Measurements from ENCODE around the gene NEURL1.

DNA sequence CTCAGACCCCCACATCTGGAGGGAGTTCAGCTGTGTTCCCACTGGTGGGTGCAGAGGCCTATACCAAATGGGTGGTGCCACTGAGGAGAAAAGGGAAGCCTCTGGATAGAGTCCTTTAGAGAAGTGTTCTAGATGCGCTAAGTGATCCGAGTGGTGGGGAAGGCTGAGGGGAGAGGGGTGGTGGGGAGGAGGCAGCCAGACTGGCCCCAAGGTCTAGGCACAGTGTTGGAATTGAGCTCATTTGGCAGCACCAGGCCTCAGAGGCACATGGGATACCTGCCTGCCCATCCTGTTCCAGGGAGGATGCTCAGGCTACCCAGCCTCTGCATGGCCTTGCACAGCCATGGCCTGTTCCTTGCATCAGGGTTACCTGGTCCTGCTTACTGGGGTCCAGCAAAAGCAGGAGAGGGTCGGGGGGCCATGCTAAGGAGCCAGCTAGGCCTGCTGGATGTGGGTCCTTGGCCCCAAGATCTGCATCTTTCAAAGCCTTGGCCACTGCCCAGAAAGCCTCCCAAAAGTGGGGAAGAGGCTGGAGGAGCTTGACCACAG, 99.6 kb downstream of the NEURL1 start:
- TF ChIP-seq, protein P1, sequence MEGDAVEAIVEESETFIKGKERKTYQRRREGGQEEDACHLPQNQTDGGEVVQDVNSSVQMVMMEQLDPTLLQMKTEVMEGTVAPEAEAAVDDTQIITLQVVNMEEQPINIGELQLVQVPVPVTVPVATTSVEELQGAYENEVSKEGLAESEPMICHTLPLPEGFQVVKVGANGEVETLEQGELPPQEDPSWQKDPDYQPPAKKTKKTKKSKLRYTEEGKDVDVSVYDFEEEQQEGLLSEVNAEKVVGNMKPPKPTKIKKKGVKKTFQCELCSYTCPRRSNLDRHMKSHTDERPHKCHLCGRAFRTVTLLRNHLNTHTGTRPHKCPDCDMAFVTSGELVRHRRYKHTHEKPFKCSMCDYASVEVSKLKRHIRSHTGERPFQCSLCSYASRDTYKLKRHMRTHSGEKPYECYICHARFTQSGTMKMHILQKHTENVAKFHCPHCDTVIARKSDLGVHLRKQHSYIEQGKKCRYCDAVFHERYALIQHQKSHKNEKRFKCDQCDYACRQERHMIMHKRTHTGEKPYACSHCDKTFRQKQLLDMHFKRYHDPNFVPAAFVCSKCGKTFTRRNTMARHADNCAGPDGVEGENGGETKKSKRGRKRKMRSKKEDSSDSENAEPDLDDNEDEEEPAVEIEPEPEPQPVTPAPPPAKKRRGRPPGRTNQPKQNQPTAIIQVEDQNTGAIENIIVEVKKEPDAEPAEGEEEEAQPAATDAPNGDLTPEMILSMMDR (IDR thresholded peaks at IDR 0.05), result no peak
- no peak for TF ChIP-seq POLR2A (IDR thresholded peaks at IDR 0.05)

Data from tibial nerve (tissue), 3 donors.